Measurements from ENCODE around the gene SAT1. TPM values are rescaled to one million over a fixed set of nuclear protein-coding genes. Genes with fewer than 3 reads are reported as not detected.

The SAT1 gene
- polyA plus RNA-seq, 1 donor, result 763 TPM

DNA sequence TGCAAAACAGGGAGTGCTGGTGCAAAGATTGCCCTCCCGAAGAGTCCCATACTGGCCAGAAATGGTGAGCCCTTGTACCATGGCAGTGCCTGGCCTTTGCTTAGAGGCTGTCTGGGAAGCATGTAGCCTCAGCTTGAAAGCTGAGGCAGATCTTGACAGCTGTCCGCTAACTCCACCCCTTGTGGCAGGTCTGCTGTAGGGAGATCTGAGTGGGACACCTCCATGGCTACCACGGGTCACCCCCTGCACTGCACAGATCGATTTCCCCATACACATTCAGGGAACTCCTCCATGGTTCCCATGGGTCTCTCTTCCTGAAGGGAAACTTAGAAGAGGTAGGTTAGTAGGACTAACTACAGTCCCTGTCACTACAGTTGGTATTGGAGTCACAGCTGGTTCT, 33.8 kb upstream of the SAT1 start:
- Histone ChIP-seq H3K27me3 (ENCODE audit: control insufficient read depth, insufficient read depth, low read length) (no peaks in the 10 kb centered on the region), H3K27ac (ENCODE audit: low read length) (no peak overlapping the region), H3K9me3 (ENCODE audit: control insufficient read depth, low read depth, low read length) (no peaks in the 10 kb centered on the region), H3K4me3 (ENCODE audit: low read length) (no peak overlapping the region), H3K4me1 (ENCODE audit: control insufficient read depth, insufficient read depth, low read length) (no peaks in the 10 kb centered on the region), H3K36me3 (ENCODE audit: control insufficient read depth, insufficient read depth, low read length) (no peaks in the 10 kb centered on the region)
- no peak for DNase-seq
- no CpG with 5 or more reads among the region's 4 CpGs for WGBS (ENCODE audit: insufficient coverage, low lambda C conversion rate)

DNA sequence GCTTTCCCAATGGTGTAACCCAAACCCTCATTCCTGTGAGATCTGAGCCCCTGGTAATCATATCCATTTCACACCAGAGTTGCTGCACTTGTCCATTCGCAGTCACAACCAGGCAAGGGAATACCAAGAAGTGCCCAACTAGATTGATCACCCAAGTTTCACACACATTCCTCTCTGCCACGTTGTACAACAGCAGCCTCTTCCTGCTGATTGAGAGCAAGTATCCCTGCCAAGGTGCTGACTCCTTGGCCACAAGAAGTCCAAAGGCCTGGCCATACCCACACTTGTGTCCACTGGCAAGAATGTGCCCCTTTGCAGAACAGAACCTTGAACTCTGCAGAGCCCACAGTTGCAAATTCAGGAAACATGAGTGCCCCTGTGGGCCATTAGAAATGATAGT, 33.4 kb upstream of the SAT1 start:
- WGBS (ENCODE audit: insufficient coverage, low lambda C conversion rate), result no CpG with 5 or more reads among the region's 2 CpGs

DNA sequence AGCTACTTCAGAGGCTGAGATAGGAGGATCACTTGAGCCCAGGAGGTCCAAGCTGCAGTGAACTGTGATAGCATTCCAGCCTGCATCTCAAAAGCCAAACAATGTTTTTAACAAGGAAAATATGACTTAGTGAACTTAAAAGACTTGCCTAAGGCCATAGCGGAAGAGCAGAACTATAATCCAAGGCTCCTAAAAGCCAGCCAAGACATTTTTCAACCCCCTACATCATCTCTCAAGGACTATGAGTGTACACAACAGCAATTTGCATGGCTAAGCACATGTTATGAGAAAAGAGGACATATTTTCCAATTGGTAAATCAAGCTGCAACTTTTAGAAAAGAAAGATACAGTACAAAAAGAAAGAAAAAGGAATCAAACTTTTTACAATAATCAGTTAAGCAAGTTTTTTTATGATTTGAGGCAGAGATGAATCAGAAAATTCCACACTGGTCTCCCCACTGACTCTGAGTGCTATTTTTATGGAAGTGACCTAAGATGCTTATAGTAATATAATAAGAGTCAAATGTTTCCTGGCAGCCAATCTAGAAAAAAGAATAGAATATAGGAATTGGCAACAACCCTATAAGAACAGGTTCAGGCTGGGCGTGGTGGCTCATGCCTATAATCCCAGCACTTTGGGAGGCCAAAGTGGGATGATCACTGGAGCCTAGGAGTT, 30.1 kb upstream of the SAT1 start:
- Histone ChIP-seq H3K4me1 (ENCODE audit: control insufficient read depth, insufficient read depth, low read length) (no peaks in the 10 kb centered on the region), H3K36me3 (ENCODE audit: control insufficient read depth, insufficient read depth, low read length) (no peaks in the 10 kb centered on the region), H3K27me3 (ENCODE audit: control insufficient read depth, insufficient read depth, low read length) (no peaks in the 10 kb centered on the region), H3K27ac (ENCODE audit: low read length) (no peak overlapping the region), H3K9me3 (ENCODE audit: control insufficient read depth, low read depth, low read length) (no peaks in the 10 kb centered on the region), H3K4me3 (ENCODE audit: low read length) (no peak overlapping the region)
- no peak for DNase-seq
- WGBS (ENCODE audit: insufficient coverage, low lambda C conversion rate), result no CpG with 5 or more reads among the region's 2 CpGs

More for the DNA sequence above, 33.4 kb upstream of the SAT1 start:
- Histone ChIP-seq H3K4me3 (ENCODE audit: low read length) (no peak overlapping the region), H3K27ac (ENCODE audit: low read length) (no peak overlapping the region), H3K4me1 (ENCODE audit: control insufficient read depth, insufficient read depth, low read length) (no peaks in the 10 kb centered on the region), H3K9me3 (ENCODE audit: control insufficient read depth, low read depth, low read length) (no peaks in the 10 kb centered on the region), H3K27me3 (ENCODE audit: control insufficient read depth, insufficient read depth, low read length) (no peaks in the 10 kb centered on the region), H3K36me3 (ENCODE audit: control insufficient read depth, insufficient read depth, low read length) (no peaks in the 10 kb centered on the region)
- DNase-seq, result no peak

DNA sequence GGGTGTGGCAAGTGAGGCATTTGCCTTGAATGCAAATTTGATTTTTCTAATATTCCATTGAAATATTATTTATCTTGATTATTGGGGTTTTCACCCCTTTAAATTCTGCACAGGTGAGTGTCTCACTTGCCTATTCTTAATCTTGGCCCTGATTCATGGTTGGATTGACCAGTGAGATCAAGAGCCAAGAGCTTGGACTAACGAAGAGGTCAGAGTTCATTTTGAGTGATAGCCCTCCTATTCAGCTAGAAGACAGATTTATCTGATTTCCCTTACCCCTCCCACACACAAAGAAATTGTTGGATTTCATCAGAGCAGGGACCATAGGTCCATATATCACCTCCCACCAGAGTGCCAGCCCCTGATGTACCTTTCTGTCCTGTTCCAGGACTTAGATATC, 28.3 kb upstream of the SAT1 start:
- Histone ChIP-seq H3K4me1 (ENCODE audit: control insufficient read depth, insufficient read depth, low read length) (no peaks in the 10 kb centered on the region), H3K27me3 (ENCODE audit: control insufficient read depth, insufficient read depth, low read length) (no peaks in the 10 kb centered on the region), H3K36me3 (ENCODE audit: control insufficient read depth, insufficient read depth, low read length) (no peaks in the 10 kb centered on the region), H3K9me3 (ENCODE audit: control insufficient read depth, low read depth, low read length) (no peaks in the 10 kb centered on the region), H3K27ac (ENCODE audit: low read length) (no peak overlapping the region), H3K4me3 (ENCODE audit: low read length) (no peak overlapping the region)
- no peak for DNase-seq
- no CpG with 5 or more reads among the region's 1 CpG for WGBS (ENCODE audit: insufficient coverage, low lambda C conversion rate)

DNA sequence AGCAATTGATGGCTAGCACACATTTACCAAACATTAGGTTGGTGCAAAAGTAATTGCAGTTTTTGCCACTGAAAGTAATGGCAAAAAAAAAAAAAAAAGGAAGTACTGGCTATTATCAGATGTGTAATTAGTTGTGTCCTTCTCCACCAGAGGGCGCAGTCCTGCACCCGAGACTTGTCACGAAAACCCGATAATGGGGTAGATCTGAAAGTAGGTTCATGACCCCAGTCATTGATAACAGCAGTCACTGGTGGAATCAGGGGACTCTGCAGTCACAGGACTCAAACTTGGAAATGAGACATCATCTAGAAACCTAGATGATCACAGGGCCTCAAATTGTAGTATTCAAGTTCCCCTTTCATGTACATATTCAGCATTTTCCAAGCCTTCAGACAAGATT, 26.8 kb upstream of the SAT1 start:
- H3K27ac ChIP-seq (ENCODE audit: low read length), result no peak overlapping the region
- DNase-seq, result peak; percentile 53 to 71
- no peaks in the 10 kb centered on the region for H3K9me3 ChIP-seq (ENCODE audit: control insufficient read depth, low read depth, low read length)
- H3K4me1 ChIP-seq (ENCODE audit: control insufficient read depth, insufficient read depth, low read length), result no peaks in the 10 kb centered on the region
- WGBS (ENCODE audit: insufficient coverage, low lambda C conversion rate), result no CpG with 5 or more reads among the region's 4 CpGs
- no peaks in the 10 kb centered on the region for H3K27me3 ChIP-seq (ENCODE audit: control insufficient read depth, insufficient read depth, low read length)
- no peak overlapping the region for H3K4me3 ChIP-seq (ENCODE audit: low read length)
- H3K36me3 ChIP-seq (ENCODE audit: control insufficient read depth, insufficient read depth, low read length), result no peaks in the 10 kb centered on the region

DNA sequence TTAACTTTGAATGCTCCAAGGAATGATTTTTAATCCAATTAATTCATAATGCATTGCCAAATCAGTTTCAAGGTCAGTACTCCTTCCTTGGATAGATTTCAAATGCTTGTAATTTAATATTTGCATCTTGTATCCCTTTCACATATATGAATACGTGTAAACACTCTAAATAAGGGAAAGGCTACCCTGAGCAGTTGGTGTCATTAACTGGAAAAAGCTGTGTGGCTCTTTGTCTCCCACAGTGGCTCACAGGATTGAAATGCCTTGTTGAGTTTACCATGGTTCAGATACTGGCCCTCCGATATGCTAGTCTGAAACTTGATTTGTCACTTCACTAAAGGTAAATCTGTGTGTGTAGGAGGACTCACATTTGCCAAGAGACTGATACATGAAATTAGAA, 23.2 kb upstream of the SAT1 start:
- WGBS (ENCODE audit: insufficient coverage, low lambda C conversion rate), result no CpG with 5 or more reads among the region's 2 CpGs
- peaks cover 4% of the 10 kb centered on the region for H3K4me1 ChIP-seq (ENCODE audit: control insufficient read depth, insufficient read depth, low read length)
- no peak overlapping the region for H3K4me3 ChIP-seq (ENCODE audit: low read length)
- no peaks in the 10 kb centered on the region for H3K27me3 ChIP-seq (ENCODE audit: control insufficient read depth, insufficient read depth, low read length)
- DNase-seq, result no peak
- H3K9me3 ChIP-seq (ENCODE audit: control insufficient read depth, low read depth, low read length), result no peaks in the 10 kb centered on the region
- no peak overlapping the region for H3K27ac ChIP-seq (ENCODE audit: low read length)
- H3K36me3 ChIP-seq (ENCODE audit: control insufficient read depth, insufficient read depth, low read length), result no peaks in the 10 kb centered on the region

DNA sequence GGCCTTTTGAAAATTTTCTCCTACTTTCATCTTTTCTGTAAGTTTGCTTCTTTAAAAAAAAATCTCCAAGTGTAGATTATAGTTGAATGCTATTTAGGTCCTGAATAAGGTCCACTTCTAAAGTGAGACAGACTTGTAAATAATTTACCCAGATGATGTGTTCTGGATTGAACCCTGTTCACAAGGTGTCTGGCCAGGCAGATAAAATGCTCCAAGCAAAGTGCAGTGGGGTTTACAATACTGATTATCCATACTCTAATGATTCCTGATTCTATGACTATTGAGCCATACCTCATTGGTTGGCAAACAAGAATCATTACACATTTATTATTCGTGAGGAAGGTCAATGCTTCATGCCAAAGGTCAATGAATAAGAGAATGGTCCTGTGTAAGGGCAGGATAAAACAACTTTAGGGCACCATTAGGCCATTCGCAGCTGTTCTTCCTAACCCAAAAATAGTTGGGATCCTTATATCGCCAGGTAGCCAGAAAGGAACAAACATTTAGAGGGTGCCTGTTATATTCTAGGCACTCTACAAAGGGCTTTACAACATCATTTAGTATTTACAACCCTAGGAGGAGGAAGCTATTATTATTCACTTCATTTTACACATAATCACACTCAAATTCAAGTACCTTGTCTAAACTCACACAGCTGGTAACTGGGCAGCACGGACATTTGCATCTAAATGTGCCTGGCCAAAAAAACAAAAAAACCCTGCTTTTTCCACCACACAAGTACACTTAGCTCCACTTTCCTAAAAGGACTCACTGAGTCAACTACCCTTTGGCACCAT, 18.6 kb upstream of the SAT1 start:
- peaks cover 5% of the 10 kb centered on the region for H3K4me1 ChIP-seq (ENCODE audit: control insufficient read depth, insufficient read depth, low read length)
- H3K36me3 ChIP-seq (ENCODE audit: control insufficient read depth, insufficient read depth, low read length), result no peaks in the 10 kb centered on the region
- no peaks in the 10 kb centered on the region for H3K9me3 ChIP-seq (ENCODE audit: control insufficient read depth, low read depth, low read length)
- H3K27ac ChIP-seq (ENCODE audit: low read length), result peak overlapping the region; percentile 53
- H3K4me3 ChIP-seq (ENCODE audit: low read length), result no peak overlapping the region
- H3K27me3 ChIP-seq (ENCODE audit: control insufficient read depth, insufficient read depth, low read length), result no peaks in the 10 kb centered on the region
- DNase-seq, result peak in 1 of 2 donors; percentile 74
- WGBS (ENCODE audit: insufficient coverage, low lambda C conversion rate), result no CpG with 5 or more reads among the region's 4 CpGs

DNA sequence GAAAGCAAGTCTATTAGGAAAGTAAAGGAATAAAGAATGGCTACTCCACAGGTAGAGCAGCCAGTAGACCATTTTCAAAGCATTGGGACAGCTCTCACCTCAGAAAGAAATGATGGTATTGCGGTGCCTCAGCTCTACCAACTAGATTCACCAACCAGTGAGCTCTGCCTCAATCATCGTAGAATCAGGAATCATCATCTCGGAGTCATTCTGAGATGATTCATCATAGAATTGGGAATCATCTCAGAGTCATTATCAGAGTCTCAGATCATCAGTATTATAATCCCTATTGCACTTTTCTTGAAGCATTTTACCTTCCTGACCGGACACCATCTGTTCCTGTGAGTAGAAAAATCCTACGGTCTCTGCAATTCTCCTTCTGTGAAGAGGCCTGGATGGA, 17.5 kb upstream of the SAT1 start:
- DNase-seq, result no peak
- Histone ChIP-seq H3K4me1 (ENCODE audit: control insufficient read depth, insufficient read depth, low read length) (peaks cover 9% of the 10 kb centered on the region), H3K9me3 (ENCODE audit: control insufficient read depth, low read depth, low read length) (no peaks in the 10 kb centered on the region), H3K27ac (ENCODE audit: low read length) (no peak overlapping the region), H3K36me3 (ENCODE audit: control insufficient read depth, insufficient read depth, low read length) (no peaks in the 10 kb centered on the region), H3K4me3 (ENCODE audit: low read length) (no peak overlapping the region), H3K27me3 (ENCODE audit: control insufficient read depth, insufficient read depth, low read length) (no peaks in the 10 kb centered on the region)
- WGBS (ENCODE audit: insufficient coverage, low lambda C conversion rate), result no CpG with 5 or more reads among the region's 5 CpGs

DNA sequence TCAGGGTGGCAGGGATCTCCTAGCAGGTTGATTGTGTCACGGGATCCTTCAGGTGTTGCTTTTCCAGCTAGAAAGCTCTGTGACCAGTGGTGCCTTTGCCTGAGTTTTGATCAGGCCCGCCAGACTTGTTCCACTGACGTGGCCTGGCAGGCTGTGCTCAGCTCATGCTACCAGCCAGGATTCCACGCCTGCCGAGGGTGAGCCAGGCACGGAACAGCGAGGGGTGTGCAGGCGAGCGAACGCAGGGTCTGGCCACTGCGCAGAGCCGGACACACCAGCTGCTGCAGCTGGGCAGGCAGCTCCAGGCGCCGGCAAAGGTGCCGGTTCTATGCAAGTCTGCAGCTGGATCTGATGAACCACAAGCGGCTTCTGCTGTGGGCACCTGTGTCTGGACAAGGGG, 17.1 kb upstream of the SAT1 start:
- H3K36me3 ChIP-seq (ENCODE audit: control insufficient read depth, insufficient read depth, low read length), result no peaks in the 10 kb centered on the region
- H3K4me3 ChIP-seq (ENCODE audit: low read length), result no peak overlapping the region
- no peaks in the 10 kb centered on the region for H3K9me3 ChIP-seq (ENCODE audit: control insufficient read depth, low read depth, low read length)
- peaks cover 13% of the 10 kb centered on the region for H3K4me1 ChIP-seq (ENCODE audit: control insufficient read depth, insufficient read depth, low read length)
- no peak overlapping the region for H3K27ac ChIP-seq (ENCODE audit: low read length)
- no CpG with 5 or more reads among the region's 16 CpGs for WGBS (ENCODE audit: insufficient coverage, low lambda C conversion rate)
- H3K27me3 ChIP-seq (ENCODE audit: control insufficient read depth, insufficient read depth, low read length), result no peaks in the 10 kb centered on the region
- DNase-seq, result no peak

DNA sequence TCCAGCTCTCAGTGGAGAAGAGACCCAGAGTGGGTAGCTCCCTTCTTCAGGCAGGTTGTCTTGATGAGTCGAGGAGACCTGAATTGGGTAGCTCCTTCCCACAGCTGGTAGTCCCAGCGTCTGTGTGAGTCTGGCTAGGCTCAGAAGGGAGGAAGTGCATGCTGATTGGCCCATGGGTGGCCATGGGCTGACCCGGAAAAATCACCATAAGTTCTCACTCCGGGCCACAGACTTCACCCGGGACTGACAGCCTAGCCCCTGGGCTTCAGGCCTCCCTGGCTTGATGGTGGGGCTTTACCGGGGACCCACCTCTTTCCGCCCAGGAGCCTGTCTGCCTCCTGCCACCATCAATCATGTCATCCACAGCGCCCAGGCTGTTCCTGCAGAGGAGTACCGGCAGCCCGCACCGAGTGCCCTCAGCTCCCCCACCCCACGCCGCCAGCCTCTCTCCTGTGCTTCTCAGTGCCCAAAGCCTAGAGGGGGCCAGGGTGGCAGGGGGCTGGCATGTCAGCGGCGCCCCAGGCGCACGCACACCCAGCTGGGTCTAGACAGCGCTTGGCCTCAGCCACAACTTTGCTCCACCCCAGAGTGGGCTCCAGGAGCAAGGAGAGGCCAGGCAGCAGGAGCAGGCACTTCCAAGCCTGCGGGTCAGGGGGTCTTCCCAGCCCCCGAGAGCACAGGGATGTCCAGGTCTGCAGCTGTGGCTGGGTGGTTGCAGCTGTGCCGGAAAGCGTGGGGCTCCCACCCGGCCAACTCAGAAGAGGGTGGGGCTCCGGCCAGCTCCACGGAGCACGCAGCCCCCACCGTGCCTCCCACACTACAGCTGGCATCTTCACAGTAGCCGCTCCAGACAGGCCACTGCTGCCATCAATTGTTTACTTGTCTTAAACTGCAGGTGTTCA, 16.1 kb upstream of the SAT1 start:
- no CpG with 5 or more reads among the region's 28 CpGs for WGBS (ENCODE audit: insufficient coverage, low lambda C conversion rate)
- no peaks in the 10 kb centered on the region for H3K36me3 ChIP-seq (ENCODE audit: control insufficient read depth, insufficient read depth, low read length)
- DNase-seq, result peak in 1 of 2 donors; percentile 9
- H3K27ac ChIP-seq (ENCODE audit: low read length), result no peak overlapping the region
- peaks cover 17% of the 10 kb centered on the region for H3K4me1 ChIP-seq (ENCODE audit: control insufficient read depth, insufficient read depth, low read length)
- H3K9me3 ChIP-seq (ENCODE audit: control insufficient read depth, low read depth, low read length), result no peaks in the 10 kb centered on the region
- H3K27me3 ChIP-seq (ENCODE audit: control insufficient read depth, insufficient read depth, low read length), result no peaks in the 10 kb centered on the region
- H3K4me3 ChIP-seq (ENCODE audit: low read length), result no peak overlapping the region

Data from large intestine (tissue), 3 donors.